ENCODE measurements around the gene PARP6. TPM values are rescaled to one million over a fixed set of nuclear protein-coding genes. Genes with fewer than 3 reads are reported as not detected.

PARP6 gene
- total and polyA plus RNA-seq, 9 of the 15 experiments (the other 6 are each of a cell fraction or from before 2014, with no cell fraction given) = 14.8 to 83.2 (median 28.3) TPM

GRCh38 chr15:72230197-72231065, 41.9 kb downstream of the PARP6 start (continued):
- TF ChIP-seq ZNF407 (IDR thresholded peaks at IDR 0.05; ENCODE audit: low read depth) = peak; percentile 50; the same call in 1 of the 2 replicates
- TF ChIP-seq ZFX (CRISPR knock-in tag; IDR thresholded peaks at IDR 0.05) = peak; percentile 5; the same call in 1 of the 2 replicates
- peak; percentile 81 for TF ChIP-seq CHD1 (IDR thresholded peaks at IDR 0.05; ENCODE audit: low read length)
- peak; percentile 76; the same call in 1 of the 2 replicates for TF ChIP-seq ELF4 (CRISPR knock-in tag; IDR thresholded peaks at IDR 0.05)
- peak; percentile 84 for TF ChIP-seq ZBTB26 (CRISPR knock-in tag; IDR thresholded peaks at IDR 0.05)
- no peak for TF ChIP-seq DNMT1 (IDR thresholded peaks at IDR 0.05)
- peak; percentile 92 for TF ChIP-seq EGR1 (conservative IDR thresholded peaks at IDR 0.05)
- no peak for TF ChIP-seq PATZ1 (CRISPR knock-in tag; IDR thresholded peaks at IDR 0.05; ENCODE audit: borderline replicate concordance)
- 0 out of 2 replicates have a peak, but pooled peaks have one; percentile 15 for TF ChIP-seq HINFP (tag; conservative IDR thresholded peaks at IDR 0.05; ENCODE audit: low read depth)
- no peak for TF ChIP-seq ATF4 (CRISPR knock-in tag; IDR thresholded peaks at IDR 0.05)
- TF ChIP-seq ZSCAN32 (CRISPR knock-in tag; IDR thresholded peaks at IDR 0.05) = peak; percentile 37; the same call in 1 of the 2 replicates
